GM12872 (cell line): Measurements from ENCODE around the gene PUSL1.

ENCODE experiments used
- CTCF ChIP-seq: IDR thresholded peaks from 3 replicates; pipeline ENCODE4 v1.5.1; 2011; ENCODE audit warnings: low read depth, mild to moderate bottlenecking, low read length, moderate library complexity; ENCODE audit not compliant: insufficient read depth

PUSL1 gene

GRCh38 chr1:1280782-1281481 lies 27.5 kb upstream of the PUSL1 start:
- no peak for TF ChIP-seq CTCF

DNA sequence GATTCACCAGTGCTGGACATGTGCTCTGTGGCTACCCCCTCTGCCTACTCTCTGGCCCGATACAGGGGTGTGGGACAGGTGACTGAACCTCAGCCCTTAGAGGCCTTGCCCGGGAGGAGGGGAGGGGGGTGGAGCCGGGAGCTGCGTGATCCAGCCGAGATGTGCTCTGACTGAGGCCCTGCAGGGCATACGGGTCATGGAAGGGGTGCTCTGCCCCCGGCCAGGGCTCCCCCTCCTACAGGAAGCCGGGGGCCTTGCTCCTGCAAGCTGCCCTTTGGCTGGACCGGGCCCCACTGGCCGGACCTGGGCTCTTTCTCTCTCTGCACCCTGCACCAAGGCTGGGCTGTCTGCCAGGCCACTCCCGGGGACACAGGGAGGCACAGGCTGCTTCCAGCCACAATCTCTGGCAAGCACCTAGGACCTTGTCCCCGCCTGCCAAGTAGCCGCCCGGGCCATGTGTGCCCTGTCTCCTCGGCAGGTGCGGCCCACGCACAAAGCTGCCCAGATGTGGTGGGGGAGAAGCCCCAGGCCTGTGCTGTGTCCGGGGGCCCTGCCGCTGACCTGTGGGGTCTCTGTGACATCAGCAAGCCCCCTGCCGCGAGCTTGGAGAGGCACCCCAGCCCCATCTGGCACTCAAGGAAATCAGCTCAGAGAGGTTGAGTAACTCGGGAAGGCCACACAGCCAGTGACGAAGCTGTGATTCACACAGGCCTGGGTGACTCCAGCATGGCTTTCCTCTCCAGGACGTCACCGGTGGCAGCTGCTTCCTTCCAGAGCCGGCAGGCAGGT lies 26.7 kb upstream of the PUSL1 start:
- TF ChIP-seq CTCF = no peak

- no peak for TF ChIP-seq CTCF
These were observed 25.4 kb upstream of the PUSL1 start for GRCh38 chr1:1282998-1283397.

GRCh38 chr1:1283821-1284220 lies 24.6 kb upstream of the PUSL1 start:
- no peak for TF ChIP-seq CTCF

- no peak for TF ChIP-seq CTCF
These were observed 23.9 kb upstream of the PUSL1 start for GRCh38 chr1:1284221-1285101.

- TF ChIP-seq CTCF = no peak
These were observed 23.3 kb upstream of the PUSL1 start for GRCh38 chr1:1285102-1285571.
